ENCODE data around the gene SH3RF3.
"Not testable (repeated sequence)": the region's sequence is repeated elsewhere in the genome, so short reads cannot be mapped to it uniquely, and the experiment has no call there.

SH3RF3 gene

GRCh38 chr2:109205447-109205846, 76.4 kb downstream of the SH3RF3 start:
- DNase-seq, result no peak

GRCh38 chr2:109206569-109207146, 77.7 kb downstream of the SH3RF3 start:
- DNase-seq, result no peak

GRCh38 chr2:109207176-109207575, 78.2 kb downstream of the SH3RF3 start:
- DNase-seq, result no peak

- no peak for DNase-seq
These were observed 79.3 kb downstream of the SH3RF3 start for GRCh38 chr2:109208071-109208950.

- no peak for DNase-seq
These were observed 79.9 kb downstream of the SH3RF3 start for GRCh38 chr2:109208951-109209335.

- no peak for DNase-seq
These were observed 80.4 kb downstream of the SH3RF3 start for GRCh38 chr2:109209412-109209811.

- no peak for DNase-seq
These were observed 80.9 kb downstream of the SH3RF3 start for GRCh38 chr2:109209941-109210340.

- DNase-seq, result no peak
These were observed 81.6 kb downstream of the SH3RF3 start for GRCh38 chr2:109210431-109211200.

- no peak for DNase-seq
These were observed 82.3 kb downstream of the SH3RF3 start for GRCh38 chr2:109211315-109211714.

GRCh38 chr2:109212836-109213563, 84.0 kb downstream of the SH3RF3 start:
- no peak for DNase-seq

- no peak for DNase-seq
These were observed 84.8 kb downstream of the SH3RF3 start for GRCh38 chr2:109213646-109214433.

GRCh38 chr2:109214651-109215371, 85.8 kb downstream of the SH3RF3 start:
- DNase-seq, result no peak

- DNase-seq, result no peak
These were observed 86.9 kb downstream of the SH3RF3 start for GRCh38 chr2:109215866-109216265.

GRCh38 chr2:109216332-109216731, 87.3 kb downstream of the SH3RF3 start:
- DNase-seq, result no peak

GRCh38 chr2:109217362-109218086, 88.5 kb downstream of the SH3RF3 start:
- DNase-seq, result no peak

GRCh38 chr2:109218087-109218791, 89.2 kb downstream of the SH3RF3 start:
- DNase-seq, result no peak

- DNase-seq, result no peak
These were observed 89.8 kb downstream of the SH3RF3 start for GRCh38 chr2:109218792-109219126.

GRCh38 chr2:109220860-109221259, 91.9 kb downstream of the SH3RF3 start:
- DNase-seq, result no peak

GRCh38 chr2:109221316-109221715, 92.3 kb downstream of the SH3RF3 start:
- DNase-seq, result not testable (repeated sequence)

GRCh38 chr2:109222422-109222821, 93.4 kb downstream of the SH3RF3 start:
- no peak for DNase-seq
